ENCODE measurements around the gene SPATA33.

Gene SPATA33

GRCh38 chr16:89701425-89702406 is 44.1 kb downstream of the SPATA33 start, which contains the start of gene SPATA2L:
Gene SPATA2L (minus strand): TSS chr16:89701705. CDS start chr16:89701232, 473 bp downstream.
- Histone ChIP-seq H3K4me3 (peak within 1 kb of the TSS; percentile 78), H3K27ac (peak within 1 kb of the TSS; percentile 73), H3K9me3 (no peaks in the 10 kb centered on the region), H3K9ac (peak within 1 kb of the TSS; percentile 81), H3K36me3 (peaks cover 14% of the 10 kb centered on the region), H3K4me2 (peak within 1 kb of the TSS; percentile 94), H3K27me3 (no peaks in the 10 kb centered on the region), H4K20me1 (peaks cover 41% of the 10 kb centered on the region), H3K4me1 (peaks cover 51% of the 10 kb centered on the region)
- TF ChIP-seq Cebpa-rat (IDR thresholded peaks at IDR 0.05) = no peak

GRCh38 chr16:89704281-89704680 is 46.6 kb downstream of the SPATA33 start:
- Histone ChIP-seq H4K20me1 (peaks cover 17% of the 10 kb centered on the region), H3K27me3 (no peaks in the 10 kb centered on the region), H3K4me1 (peaks cover 36% of the 10 kb centered on the region), H3K4me2 (no peak overlapping the region), H3K27ac (no peak overlapping the region), H3K4me3 (no peak overlapping the region), H3K9me3 (no peaks in the 10 kb centered on the region), H3K9ac (peak overlapping the region; percentile 39; the same call in 1 of the 2 replicates), H3K36me3 (no peaks in the 10 kb centered on the region)
- no peak for TF ChIP-seq Cebpa-rat (IDR thresholded peaks at IDR 0.05)

GRCh38 chr16:89705006-89705405 is 47.4 kb downstream of the SPATA33 start:
- Histone ChIP-seq H3K9ac (no peak overlapping the region), H3K27ac (no peak overlapping the region), H3K36me3 (no peaks in the 10 kb centered on the region), H3K4me1 (peaks cover 30% of the 10 kb centered on the region), H3K27me3 (no peaks in the 10 kb centered on the region), H3K4me2 (no peak overlapping the region), H3K9me3 (no peaks in the 10 kb centered on the region), H4K20me1 (peaks cover 10% of the 10 kb centered on the region), H3K4me3 (no peak overlapping the region)
- no peak for TF ChIP-seq Cebpa-rat (IDR thresholded peaks at IDR 0.05)

- TF ChIP-seq Cebpa-rat (IDR thresholded peaks at IDR 0.05) = no peak
- H4K20me1 ChIP-seq = no peaks in the 10 kb centered on the region
- H3K9me3 ChIP-seq = no peaks in the 10 kb centered on the region
- H3K27ac ChIP-seq = no peak overlapping the region
- no peaks in the 10 kb centered on the region for H3K36me3 ChIP-seq
- no peaks in the 10 kb centered on the region for H3K27me3 ChIP-seq
- peak overlapping the region; percentile 34 for H3K4me2 ChIP-seq
- H3K4me3 ChIP-seq = no peak overlapping the region
- no peak overlapping the region for H3K9ac ChIP-seq
- peaks cover 23% of the 10 kb centered on the region for H3K4me1 ChIP-seq
Measured at GRCh38 chr16:89706518-89707260, 49.1 kb downstream of the SPATA33 start.

- no peak for TF ChIP-seq Cebpa-rat (IDR thresholded peaks at IDR 0.05)
- Histone ChIP-seq H3K4me2 (no peak overlapping the region), H3K9me3 (no peaks in the 10 kb centered on the region), H3K27me3 (no peaks in the 10 kb centered on the region), H3K36me3 (no peaks in the 10 kb centered on the region), H3K4me1 (peaks cover 21% of the 10 kb centered on the region), H3K27ac (no peak overlapping the region), H3K4me3 (no peak overlapping the region), H3K9ac (peak overlapping the region; percentile 19; the same call in 1 of the 2 replicates), H4K20me1 (peaks cover 3% of the 10 kb centered on the region; the same call in 1 of the 2 replicates)
Measured at GRCh38 chr16:89707695-89708094, 50.1 kb downstream of the SPATA33 start.

- Histone ChIP-seq H3K36me3 (no peaks in the 10 kb centered on the region), H3K4me1 (peaks cover 29% of the 10 kb centered on the region), H3K27me3 (no peaks in the 10 kb centered on the region), H3K9ac (no peak overlapping the region), H4K20me1 (peaks cover 6% of the 10 kb centered on the region; the same call in 1 of the 2 replicates), H3K9me3 (no peaks in the 10 kb centered on the region), H3K4me3 (no peak overlapping the region), H3K4me2 (no peak overlapping the region), H3K27ac (no peak overlapping the region)
- TF ChIP-seq Cebpa-rat (IDR thresholded peaks at IDR 0.05) = no peak
Measured at GRCh38 chr16:89708481-89708931, 50.9 kb downstream of the SPATA33 start.

GRCh38 chr16:89709166-89709565 is 51.5 kb downstream of the SPATA33 start:
- H3K9ac ChIP-seq = no peak overlapping the region
- H3K4me3 ChIP-seq = no peak overlapping the region
- peaks cover under 1% of the 10 kb centered on the region; the same call in 1 of the 2 replicates for H3K36me3 ChIP-seq
- H3K9me3 ChIP-seq = no peaks in the 10 kb centered on the region
- peaks cover 8% of the 10 kb centered on the region for H4K20me1 ChIP-seq
- peaks cover 35% of the 10 kb centered on the region for H3K4me1 ChIP-seq
- TF ChIP-seq Cebpa-rat (IDR thresholded peaks at IDR 0.05) = no peak
- H3K27ac ChIP-seq = no peak overlapping the region
- H3K4me2 ChIP-seq = no peak overlapping the region
- H3K27me3 ChIP-seq = no peaks in the 10 kb centered on the region

- H3K4me1 ChIP-seq = peaks cover 39% of the 10 kb centered on the region
- no peak overlapping the region for H3K4me3 ChIP-seq
- no peak overlapping the region for H3K4me2 ChIP-seq
- no peaks in the 10 kb centered on the region for H3K27me3 ChIP-seq
- H3K9me3 ChIP-seq = no peaks in the 10 kb centered on the region
- H3K9ac ChIP-seq = no peak overlapping the region
- no peak overlapping the region for H3K27ac ChIP-seq
- H4K20me1 ChIP-seq = peaks cover 15% of the 10 kb centered on the region
- H3K36me3 ChIP-seq = peaks cover 7% of the 10 kb centered on the region
- TF ChIP-seq Cebpa-rat (IDR thresholded peaks at IDR 0.05) = no peak
Measured at GRCh38 chr16:89709716-89710432, 52.2 kb downstream of the SPATA33 start.
